GM18519 (cell line): ENCODE data around the gene SLC10A4.
"Not testable (repeated sequence)": the region's sequence is repeated elsewhere in the genome, so short reads cannot be mapped to it uniquely, and the experiment has no call there.

Experiments
- ATAC-seq: cut with Tn5 transposase; IDR thresholded peaks from one replicate; pipeline ENCODE4 v1.9.1; 2021; ENCODE audit warnings: mild to moderate bottlenecking, moderate library complexity; ENCODE audit not compliant: unreplicated experiment, low FRiP score

SLC10A4 gene, protein sequence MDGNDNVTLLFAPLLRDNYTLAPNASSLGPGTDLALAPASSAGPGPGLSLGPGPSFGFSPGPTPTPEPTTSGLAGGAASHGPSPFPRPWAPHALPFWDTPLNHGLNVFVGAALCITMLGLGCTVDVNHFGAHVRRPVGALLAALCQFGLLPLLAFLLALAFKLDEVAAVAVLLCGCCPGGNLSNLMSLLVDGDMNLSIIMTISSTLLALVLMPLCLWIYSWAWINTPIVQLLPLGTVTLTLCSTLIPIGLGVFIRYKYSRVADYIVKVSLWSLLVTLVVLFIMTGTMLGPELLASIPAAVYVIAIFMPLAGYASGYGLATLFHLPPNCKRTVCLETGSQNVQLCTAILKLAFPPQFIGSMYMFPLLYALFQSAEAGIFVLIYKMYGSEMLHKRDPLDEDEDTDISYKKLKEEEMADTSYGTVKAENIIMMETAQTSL

DNA sequence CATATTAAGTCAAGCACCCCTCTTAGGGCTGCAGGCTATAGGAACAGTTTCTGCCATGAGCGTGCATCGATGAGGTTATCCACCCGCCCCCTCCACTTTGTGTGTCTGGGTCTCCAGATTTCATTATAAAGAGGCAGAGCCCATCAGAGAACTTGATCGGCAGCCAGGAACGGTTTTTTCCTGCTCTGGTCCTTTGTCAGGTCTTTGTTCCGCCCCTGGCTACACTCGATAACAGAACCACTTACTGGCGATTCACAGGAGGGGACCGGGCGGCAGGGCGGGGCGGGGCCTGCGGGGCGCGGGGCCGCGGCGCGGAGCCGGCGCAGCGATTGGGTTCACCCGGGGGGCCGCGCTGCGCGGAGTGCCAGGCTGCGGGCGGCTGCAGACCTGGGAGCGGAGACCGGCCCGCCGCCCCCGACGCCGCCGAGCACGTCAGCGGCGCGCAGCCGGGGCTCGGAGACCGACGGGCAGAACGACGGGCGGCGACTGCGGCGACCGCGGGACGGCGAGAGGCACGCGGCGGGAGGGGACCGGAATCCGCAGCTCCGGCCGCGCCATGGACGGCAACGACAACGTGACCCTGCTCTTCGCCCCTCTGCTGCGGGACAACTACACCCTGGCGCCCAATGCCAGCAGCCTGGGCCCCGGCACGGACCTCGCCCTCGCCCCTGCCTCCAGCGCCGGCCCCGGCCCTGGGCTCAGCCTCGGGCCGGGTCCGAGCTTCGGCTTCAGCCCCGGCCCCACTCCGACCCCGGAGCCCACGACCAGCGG lies at the start of gene SLC10A4:
SLC10A4 (plus strand) TSS at position 338 of the 771 bp plus-strand sequence; CDS start at position 557, 219 bp downstream.
- no peak for ATAC-seq

DNA sequence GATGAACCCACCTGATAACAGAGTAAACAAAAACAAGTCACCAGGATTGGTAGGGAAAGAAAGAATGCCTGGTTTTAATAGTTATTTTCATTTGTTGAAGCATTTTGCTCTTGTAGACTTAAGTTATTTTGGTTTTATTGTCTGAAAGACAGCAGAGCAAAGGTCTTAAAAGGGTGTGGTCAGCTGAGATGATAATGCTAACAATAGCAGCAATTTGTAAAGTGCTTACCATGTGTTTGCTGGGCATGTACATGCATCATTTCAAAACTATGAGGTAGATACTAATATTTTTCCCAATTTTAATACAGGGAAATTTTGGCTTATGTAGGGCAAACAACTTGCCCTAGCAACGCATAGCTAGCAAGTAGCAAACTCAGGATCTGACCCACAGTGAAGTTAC lies 46.8 kb upstream of the SLC10A4 start:
- ATAC-seq: no peak

DNA sequence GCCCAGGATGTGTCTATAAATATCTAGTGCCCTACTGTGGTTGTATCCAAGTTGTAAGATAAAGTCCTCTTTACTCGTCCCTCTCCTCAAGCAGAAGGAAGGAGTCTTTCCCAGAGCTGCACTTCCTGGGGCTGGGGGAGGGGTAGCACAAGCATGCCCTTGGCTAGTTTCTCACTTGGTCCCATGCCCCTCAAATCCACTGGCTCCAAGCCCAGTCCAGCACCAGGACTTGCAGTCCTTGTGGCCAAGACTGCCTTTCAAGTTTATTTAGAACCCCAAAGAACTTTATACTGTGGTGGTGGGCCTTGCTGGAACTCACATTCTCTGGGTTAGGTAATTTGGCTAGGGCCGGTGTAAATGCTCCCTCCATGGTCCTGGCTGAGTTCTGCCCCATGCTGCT lies 43.2 kb upstream of the SLC10A4 start:
- no peak for ATAC-seq

DNA sequence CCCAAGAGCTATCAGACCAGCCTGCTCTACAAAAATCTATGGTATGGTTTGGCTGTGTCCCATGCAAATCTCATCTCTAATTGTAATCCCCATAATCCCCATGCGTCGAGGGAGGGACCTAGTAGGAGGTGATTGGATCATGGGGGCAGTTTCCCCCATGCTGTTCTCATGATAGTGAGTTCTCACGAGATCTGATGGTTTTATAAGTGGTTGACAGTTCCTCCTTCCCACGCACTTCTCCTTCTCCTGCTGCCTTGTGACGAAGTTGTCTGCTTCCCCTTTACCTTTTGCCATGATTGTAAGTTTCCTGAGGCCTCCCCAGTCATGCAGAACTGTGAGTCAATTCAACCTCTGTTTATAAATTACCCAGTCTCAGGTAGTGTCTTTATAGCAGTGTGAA lies 42.2 kb upstream of the SLC10A4 start:
- ATAC-seq: not testable (repeated sequence)

DNA sequence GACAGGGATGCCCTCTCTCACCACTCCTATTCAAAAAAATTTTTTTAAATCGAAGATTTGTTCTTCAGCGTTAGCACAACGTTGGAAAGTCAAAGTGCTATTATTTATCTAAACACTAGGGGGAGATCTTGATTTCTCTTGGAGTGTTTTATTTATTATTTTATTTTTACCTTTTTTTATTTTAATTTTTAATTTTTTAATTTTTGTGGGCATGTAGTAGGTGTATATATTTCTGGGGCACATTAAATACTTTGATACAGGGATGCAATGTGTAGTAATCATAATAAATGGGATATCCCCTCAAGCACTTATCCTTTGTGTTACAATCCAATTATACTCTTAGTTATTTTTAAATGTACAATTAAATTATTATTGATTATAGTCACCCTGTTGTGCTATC lies 37.4 kb upstream of the SLC10A4 start:
- no peak for ATAC-seq

DNA sequence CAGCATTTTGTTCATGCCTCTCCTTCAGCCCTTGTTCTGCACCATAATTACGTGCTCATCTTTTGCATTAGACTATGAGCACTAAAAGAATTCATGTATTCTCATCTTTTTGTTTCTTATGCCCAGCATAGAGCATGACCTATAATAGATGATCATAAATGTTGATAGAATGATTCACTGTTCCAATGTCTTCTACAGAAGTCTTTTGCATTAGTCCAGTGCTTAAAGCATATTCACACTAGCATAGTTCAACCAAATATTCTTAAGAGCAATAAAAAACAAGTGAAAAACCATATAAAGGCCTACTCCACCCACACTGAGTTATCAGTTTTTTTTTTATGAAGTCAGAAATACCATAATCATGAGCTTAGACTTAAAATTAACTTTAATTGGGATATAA lies 36.5 kb upstream of the SLC10A4 start:
- no peak for ATAC-seq

DNA sequence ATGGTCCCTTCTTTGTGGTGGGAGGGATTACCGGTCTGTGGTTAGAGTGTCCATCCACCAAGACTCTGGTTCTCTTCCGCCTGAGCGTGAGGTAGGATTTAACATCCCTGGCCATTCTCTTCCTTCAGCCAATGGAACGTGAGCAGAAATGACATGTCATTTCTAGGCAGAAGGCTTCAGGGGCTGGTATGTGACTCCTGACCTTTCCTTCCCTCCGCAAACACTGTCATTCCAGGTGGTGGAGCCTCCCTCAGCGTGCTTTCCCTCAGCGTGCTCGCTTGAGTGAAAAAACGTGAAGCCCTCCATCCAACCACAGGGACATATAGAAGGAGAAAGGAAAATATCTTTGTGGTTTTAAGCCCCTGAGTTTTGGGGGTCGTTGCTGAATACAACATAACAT lies 34.0 kb upstream of the SLC10A4 start:
- no peak for ATAC-seq

DNA sequence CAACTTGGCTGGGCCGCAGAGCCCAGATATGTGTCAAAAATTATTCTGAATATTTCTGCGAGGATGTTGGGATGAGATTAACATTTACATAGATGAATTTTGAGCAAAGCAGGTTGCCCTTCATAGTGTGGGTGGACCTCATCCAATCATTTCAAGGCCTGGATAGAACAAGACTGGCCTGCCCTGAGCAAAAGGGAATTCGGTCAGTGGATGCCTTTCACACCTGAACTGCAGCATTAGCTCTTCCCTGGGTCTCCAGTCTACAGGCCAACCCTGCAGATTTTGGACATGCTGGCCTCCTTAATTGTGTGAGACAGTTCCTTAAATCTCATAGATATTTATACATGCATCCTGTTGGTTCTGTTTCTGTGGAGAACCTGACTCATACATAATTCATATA lies 32.4 kb upstream of the SLC10A4 start:
- no peak for ATAC-seq

DNA sequence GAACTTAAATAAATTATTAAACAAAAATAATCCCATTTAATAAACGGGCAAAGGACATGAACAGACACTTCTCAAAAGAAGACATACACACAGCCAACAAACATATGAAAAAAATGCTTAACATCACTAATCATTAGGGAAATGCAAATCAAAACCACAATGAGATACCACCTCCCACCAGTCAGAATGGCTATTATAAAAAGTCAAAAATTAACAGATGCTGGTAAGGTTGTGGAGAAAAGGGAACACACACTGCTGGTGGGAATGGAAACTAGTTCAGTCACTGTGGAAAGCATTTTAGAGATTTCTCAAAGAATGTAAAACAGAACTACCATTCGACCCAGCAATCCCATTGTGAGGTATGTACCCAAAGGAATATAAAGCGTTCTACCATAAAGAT lies 31.5 kb upstream of the SLC10A4 start:
- not testable (repeated sequence) for ATAC-seq

DNA sequence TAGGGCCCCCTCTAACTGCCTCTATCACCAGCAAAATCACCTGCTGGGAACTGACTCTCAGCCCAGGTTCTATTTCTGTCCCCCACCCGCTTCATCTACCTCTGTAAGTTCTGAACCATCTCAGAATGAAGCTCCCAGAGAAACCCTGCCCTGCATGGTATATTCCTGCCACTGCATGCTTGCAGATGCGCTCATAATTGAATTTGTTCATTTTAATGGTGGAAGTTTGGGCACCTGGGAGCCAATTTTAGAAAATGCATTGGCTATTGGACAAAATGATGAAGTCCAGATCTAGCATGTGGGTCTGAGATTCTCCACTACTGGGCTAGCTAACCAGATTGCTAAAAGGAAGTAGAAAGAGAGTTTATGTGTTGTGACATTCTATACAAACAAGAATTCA lies 28.6 kb upstream of the SLC10A4 start:
- ATAC-seq: no peak

DNA sequence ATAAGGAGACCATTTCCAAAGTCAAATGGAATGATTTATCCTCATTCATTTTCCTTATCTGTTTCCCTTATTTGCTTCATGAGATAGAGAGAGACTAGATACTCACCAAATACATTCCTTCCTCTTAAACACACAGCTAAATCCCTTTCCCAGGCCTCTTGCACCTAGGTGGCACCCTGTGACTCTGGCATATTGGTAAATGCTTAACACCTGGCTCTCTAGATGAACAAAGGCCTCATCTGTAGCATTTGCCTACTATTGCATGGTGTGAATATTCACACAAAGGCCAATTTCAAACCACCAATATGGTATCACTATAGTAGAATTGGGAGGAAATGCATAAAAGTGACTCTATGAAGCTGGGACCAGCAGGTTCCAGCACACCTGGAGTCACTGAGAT lies 22.1 kb upstream of the SLC10A4 start:
- ATAC-seq: no peak

DNA sequence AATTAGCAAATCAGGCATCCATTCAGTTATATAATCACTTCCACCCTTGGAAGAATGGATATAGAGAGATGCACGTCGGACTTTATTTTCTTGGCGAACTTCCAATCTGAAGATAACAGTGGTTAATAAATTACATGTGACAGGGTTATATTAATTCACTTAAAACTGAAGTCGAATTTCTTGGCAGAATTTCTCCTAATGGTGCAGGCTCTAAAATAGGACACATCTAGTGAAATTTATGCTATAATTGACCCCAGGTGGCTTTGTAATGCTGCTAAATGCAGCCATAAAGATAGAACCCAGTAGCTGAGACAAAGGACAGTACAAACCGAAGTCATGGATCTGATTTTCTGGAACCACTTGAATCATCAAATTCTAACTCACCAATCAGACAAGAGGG lies 20.8 kb upstream of the SLC10A4 start:
- no peak for ATAC-seq

DNA sequence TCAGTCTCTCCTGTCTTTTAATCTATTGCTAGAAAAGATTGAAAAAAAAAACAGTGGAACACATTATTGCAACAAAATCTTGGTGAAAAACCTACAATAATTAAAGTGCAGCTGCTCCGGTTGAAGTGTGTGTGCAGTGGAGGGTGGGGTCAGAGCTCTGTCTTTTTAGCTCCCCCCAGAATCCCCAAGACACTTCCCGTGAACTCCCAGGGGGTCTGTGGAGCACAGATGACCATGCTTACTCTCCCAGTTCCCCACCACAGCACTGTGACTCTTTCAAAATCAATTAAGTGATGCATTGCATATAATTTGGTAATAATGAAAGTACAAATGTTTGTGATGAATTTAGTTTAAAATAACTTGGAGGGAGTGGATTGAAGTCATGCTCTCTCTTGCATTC lies 15.7 kb upstream of the SLC10A4 start:
- no peak for ATAC-seq

DNA sequence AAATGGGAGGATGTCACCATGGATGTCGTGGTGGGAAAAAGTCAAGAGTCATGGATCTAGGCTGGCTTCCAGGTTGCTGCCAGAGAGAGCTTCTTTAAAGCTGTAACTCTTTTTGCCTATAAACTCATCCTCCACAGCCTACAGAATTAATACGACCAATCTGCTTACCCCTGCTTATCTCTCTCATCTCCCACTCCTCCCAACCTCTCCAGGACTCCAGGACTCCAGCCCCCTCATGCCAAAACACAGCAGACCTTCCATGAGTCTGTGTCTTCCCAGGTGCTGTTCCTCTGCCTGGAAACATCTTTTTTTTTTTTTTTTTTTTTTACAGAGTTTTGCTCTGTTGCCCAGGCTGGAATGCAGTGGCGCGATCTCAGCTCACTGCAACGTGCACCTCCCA lies 15.3 kb upstream of the SLC10A4 start:
- ATAC-seq: no peak

DNA sequence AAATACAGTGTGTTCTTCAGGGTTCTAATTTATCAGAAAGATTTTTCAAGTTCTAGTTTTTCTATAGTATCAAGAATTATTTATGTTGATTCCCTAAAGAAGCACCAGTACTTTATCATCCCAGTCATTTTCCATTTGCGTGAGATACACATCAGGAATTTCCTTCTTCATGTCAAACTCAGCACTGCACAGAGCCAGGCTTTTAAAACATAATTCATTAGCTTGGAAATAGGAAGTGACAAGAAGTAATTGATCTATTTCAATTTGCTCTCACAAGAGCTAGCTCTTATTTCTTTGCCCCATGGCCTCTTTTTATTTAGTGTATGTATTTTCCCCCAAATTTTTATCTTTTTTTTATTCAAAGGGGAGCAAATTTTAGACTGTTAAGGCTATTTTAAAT lies 13.0 kb upstream of the SLC10A4 start:
- no peak for ATAC-seq

DNA sequence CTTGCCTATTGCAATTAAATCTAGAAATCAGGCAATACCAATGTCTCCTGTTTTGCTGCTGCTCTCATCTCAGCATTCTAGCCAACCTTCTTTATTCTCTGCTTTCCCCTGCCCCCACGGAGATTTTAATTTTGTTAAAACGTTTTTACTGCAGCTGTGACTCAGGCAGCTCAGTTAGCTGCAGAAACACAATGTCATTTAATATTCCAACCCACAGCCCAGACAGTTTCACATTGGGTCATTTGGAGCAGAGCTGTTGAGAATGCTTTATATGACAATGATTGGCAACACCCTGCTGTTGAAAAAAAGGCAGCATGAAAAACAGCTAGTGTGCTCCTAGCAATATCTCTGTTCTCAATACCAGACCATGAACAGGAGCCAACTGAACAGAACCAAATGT lies 12.6 kb upstream of the SLC10A4 start:
- ATAC-seq: no peak

DNA sequence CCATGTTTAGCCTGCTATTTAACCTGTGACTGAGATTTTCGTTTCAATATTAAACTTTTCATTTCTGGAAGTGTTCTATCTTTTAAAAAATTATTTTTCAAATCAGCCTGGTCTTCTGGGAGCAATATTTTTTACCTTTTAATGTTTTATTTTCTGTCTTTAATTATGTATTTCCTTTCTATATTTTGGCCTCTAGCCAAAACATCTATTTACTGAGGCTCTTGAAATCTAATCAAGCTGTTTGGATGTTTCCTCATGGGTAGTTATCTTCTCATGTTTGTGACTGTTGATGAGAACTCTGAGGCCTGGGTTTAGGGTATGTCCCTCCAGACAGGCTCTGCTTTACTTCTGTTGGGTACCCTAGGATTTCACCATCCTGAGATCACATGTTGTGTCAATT lies 10.3 kb upstream of the SLC10A4 start:
- no peak for ATAC-seq

DNA sequence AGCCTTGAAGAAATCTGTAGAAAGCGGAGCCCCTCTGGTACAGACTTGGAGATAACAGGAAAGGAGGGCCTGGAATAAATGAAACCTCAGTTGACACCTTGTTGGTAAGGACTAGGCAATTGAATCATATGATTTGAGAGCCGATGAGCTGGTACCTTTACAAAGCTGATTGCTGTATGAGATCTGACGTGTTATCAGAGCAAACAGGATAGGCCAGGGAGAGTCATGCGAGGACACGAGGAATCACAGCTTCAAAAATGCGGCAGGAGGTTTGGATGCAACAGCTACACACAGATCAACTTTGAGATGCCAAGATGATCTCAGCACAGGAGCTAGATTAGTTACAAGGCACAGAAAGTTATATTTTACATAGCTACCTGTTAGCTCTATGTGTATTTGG lies 7.4 kb upstream of the SLC10A4 start:
- ATAC-seq: no peak

DNA sequence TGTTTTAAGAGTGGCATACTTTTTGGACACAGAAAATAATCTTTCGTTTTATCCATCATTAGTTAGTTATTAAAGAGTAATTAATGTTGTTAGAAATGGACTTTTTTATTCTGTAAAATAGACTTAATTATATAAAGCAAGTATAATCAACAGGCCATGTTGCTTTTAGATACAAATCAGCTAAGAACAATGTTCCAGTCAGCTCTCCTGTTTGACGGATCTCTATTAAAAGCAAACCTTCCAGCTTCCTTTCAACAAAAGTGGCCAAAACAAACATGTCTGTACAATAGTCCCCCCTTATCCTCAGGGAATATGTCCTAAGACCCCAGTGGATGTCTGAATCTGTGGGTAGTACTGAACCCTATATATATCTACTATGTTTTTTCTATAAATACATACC lies 4.9 kb upstream of the SLC10A4 start:
- ATAC-seq: no peak

DNA sequence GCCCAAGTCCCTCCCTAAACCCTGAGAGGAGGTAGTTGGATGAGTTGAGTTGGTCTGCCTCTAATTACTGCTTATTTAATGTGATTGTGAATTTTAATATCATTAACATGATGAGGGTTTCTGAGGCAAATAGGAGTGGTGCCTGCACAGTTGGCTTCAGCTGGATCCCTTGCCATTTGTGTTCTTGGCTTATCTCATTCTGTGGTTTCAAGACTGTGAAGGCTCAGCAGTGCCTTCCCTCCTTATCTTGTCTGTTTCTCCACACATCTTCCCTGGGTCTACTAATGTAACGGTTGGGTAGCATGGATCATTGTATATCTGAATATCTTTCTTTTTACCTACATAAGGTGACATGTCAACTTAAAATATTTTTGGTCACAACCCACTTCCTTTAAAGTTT lies 1.6 kb upstream of the SLC10A4 start:
- no peak for ATAC-seq

DNA sequence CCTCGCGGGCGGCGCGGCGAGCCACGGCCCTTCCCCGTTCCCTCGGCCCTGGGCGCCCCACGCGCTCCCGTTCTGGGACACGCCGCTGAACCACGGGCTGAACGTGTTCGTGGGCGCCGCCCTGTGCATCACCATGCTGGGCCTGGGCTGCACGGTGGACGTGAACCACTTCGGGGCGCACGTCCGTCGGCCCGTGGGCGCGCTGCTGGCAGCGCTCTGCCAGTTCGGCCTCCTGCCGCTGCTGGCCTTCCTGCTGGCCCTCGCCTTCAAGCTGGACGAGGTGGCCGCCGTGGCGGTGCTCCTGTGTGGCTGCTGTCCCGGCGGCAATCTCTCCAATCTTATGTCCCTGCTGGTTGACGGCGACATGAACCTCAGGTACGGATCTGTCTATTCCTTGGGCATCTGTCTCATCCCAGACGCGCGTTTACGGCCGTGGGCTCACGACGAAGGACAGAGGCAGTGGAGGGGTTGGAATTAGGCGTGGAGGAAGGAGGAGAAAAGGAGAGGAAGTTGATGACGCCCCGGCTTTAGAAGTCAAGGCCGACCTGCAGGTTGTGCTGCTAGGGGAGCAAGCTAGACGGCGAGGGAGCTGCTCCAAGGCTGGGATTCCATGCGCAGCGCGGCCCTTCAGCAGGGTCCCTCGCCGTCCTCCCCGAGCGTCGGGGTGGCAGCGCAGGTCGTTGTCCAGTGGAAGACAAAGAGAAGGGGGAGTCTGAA lies 792 bp downstream of the SLC10A4 start:
- ATAC-seq: no peak
